Glutamatergic neuron (in vitro differentiated cells): ENCODE measurements around the gene ADAM8. TPM values are rescaled to one million over a fixed set of nuclear protein-coding genes. Genes with fewer than 3 reads are reported as not detected.

ENCODE experiments used
- DNase-seq: peaks from one replicate; pipeline ENCODE4 v3.0.0; 2022
- H3K27ac Mint-ChIP-seq: one replicate; pipeline ENCODE4 v1.8.0; 2020; ENCODE audit warnings: mild to moderate bottlenecking, mixed read lengths, inconsistent platforms; ENCODE audit not compliant: unreplicated experiment
- H3K27me3 Mint-ChIP-seq: one replicate; pipeline ENCODE4 v1.8.0; 2020; ENCODE audit warnings: mild to moderate bottlenecking, moderate library complexity, mixed read lengths, inconsistent platforms; ENCODE audit not compliant: unreplicated experiment
- H3K36me3 Mint-ChIP-seq: one replicate; pipeline ENCODE4 v1.8.0; 2020; ENCODE audit warnings: mild to moderate bottlenecking, mixed read lengths, inconsistent platforms; ENCODE audit not compliant: unreplicated experiment
- H3K4me1 Mint-ChIP-seq: one replicate; pipeline ENCODE4 v1.8.0; 2020; ENCODE audit warnings: mild to moderate bottlenecking, low read depth, mixed read lengths, inconsistent platforms; ENCODE audit not compliant: unreplicated experiment
- H3K4me3 Mint-ChIP-seq: one replicate; pipeline ENCODE4 v1.8.0; 2020; ENCODE audit warnings: mild to moderate bottlenecking, mixed read lengths, inconsistent platforms; ENCODE audit not compliant: unreplicated experiment
- H3K9me3 Mint-ChIP-seq: one replicate; pipeline ENCODE4 v1.8.0; 2020; ENCODE audit warnings: mild to moderate bottlenecking, moderate library complexity, mixed read lengths, inconsistent platforms; ENCODE audit not compliant: unreplicated experiment
- total RNA-seq: library from RNA; stranded (reverse); fragmentation: NEBNext Ultra II Directional; extraction: Animal tissue kit (Norgen Biotek cat#: 25700); gene quantifications from one replicate; pipeline ENCODE4 v1.2.1, GENCODE V29; 2021; ENCODE audit not compliant: unreplicated experiment
- TF ChIP-seq, protein P1 (sequence below): fragments of 200-600 bp; sonication (generic); IDR thresholded peaks from one replicate; pipeline ENCODE4 v1.5.0; 2021; ENCODE audit not compliant: partially characterized antibody, unreplicated experiment

ADAM8 gene
- total RNA-seq, 1 donor from 2014 or later = 5.4 TPM

GRCh38 chr10:133279326-133280226 lies 2.9 kb upstream of the ADAM8 start:
- Mint-ChIP-seq H3K27ac (no peak overlapping the region), H3K4me1 (peaks cover 6% of the 10 kb centered on the region), H3K4me3 (no peak overlapping the region), H3K27me3 (peaks cover 3% of the 10 kb centered on the region), H3K36me3 (no peaks in the 10 kb centered on the region), H3K9me3 (no peaks in the 10 kb centered on the region)
- DNase-seq = no peak
- TF ChIP-seq, protein P1, sequence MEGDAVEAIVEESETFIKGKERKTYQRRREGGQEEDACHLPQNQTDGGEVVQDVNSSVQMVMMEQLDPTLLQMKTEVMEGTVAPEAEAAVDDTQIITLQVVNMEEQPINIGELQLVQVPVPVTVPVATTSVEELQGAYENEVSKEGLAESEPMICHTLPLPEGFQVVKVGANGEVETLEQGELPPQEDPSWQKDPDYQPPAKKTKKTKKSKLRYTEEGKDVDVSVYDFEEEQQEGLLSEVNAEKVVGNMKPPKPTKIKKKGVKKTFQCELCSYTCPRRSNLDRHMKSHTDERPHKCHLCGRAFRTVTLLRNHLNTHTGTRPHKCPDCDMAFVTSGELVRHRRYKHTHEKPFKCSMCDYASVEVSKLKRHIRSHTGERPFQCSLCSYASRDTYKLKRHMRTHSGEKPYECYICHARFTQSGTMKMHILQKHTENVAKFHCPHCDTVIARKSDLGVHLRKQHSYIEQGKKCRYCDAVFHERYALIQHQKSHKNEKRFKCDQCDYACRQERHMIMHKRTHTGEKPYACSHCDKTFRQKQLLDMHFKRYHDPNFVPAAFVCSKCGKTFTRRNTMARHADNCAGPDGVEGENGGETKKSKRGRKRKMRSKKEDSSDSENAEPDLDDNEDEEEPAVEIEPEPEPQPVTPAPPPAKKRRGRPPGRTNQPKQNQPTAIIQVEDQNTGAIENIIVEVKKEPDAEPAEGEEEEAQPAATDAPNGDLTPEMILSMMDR = no peak

DNA sequence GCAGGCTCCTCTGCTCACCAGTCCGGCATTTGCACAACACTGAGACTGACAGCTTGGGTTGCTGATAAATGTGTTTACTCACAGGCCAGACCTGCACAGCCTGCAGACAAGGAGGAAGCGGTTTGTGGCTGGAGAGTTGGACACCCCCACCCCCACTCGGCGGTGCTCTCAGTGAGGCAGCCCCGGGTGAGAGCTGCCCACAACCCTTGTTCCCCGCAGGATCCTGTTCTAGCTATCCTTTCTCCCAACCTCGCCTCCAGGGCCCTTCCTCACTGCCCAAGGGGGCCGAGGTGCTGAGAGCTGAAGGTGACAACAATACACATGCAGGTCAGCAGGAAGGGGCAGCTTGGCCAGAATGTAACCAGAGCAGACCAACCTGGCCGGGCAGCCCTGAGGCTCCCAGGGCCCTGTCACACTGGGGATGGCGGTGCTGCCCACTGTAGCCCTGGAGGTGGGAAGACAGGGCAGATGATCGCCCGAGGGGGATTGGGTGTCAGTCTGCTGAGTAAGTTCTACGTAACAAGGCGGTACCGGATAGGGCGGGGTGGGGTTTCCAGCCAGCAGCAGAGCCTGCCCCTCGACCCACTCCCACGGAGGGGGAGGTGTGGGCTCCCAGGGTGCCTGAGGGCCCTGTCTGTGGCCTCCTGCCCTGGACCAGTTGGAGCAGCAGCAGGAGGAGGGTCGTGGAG lies 2.1 kb upstream of the ADAM8 start:
- H3K9me3 Mint-ChIP-seq = no peaks in the 10 kb centered on the region
- peak overlapping the region; percentile 64 for H3K27ac Mint-ChIP-seq
- no peak overlapping the region for H3K4me3 Mint-ChIP-seq
- peaks cover 2% of the 10 kb centered on the region for H3K27me3 Mint-ChIP-seq
- TF ChIP-seq, protein P1 = no peak
- peaks cover 6% of the 10 kb centered on the region for H3K4me1 Mint-ChIP-seq
- DNase-seq = no peak
- no peaks in the 10 kb centered on the region for H3K36me3 Mint-ChIP-seq

DNA sequence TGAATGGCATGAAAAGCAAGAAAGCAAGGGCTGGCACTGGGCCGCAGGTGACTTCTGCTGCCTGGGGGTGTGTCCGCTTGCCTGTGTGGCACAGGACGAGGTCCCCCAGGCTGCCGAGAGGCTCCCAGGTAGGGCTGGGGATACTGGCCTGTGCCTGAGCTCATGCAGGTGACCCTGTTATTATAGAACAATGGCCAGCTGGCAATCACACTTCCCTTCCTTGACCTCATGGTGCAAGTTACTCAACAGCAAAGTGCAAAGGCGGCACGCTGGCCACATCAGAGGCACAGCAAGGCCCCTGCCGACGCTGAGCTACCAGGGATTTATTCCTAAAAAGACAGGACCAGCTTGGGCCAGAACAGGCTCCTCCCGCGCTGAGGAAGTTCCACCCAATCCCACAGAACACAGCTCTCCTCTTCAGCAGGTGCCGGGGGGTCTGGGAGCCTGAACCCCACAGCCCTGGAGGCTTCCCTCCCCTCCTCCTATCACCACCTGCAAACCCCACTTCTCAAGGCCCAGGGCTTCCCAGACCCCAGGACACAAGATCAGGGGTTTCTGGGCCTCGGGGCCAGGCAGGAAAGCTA lies 1.4 kb upstream of the ADAM8 start:
- TF ChIP-seq, protein P1 = no peak
- Mint-ChIP-seq H3K27me3 (peaks cover 2% of the 10 kb centered on the region), H3K4me1 (peaks cover 6% of the 10 kb centered on the region), H3K4me3 (no peak overlapping the region), H3K27ac (peak overlapping the region; percentile 64), H3K9me3 (no peaks in the 10 kb centered on the region), H3K36me3 (no peaks in the 10 kb centered on the region)
- DNase-seq = no peak

DNA sequence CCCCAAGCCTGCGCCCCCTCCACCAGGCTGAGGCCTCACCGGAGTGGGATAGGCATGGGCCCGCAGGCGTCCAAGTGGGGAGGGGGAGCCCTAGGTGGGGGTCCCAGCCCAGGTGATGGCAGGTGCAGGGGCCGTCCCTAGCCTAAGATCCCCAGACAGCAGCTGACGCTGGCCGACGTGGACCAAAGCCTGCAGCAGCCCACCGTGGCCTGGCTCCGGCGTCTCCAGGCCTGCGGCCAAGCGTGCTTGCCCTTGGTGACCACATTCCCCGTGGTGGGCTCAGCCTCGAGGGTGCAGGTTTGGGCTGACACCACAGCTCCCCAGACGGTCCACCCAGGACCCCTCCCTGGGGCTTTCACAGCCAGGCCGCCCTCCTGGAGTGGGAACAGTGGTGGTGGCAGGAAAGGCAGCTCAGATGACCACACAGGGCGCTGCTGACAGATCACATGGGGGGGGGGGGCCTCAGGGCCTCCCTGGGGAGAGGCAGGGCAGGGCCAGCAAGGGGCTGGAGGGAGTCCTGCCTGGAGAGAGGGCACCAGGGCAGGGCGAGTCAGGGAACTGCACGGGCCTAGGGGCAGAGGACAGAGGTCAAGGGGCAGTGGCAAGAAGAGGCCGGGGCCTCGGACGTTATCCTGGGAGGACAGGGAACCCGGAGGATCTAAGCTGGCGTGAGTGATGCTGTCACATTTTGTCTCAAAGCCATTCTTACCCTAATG lies 767 bp upstream of the ADAM8 start:
- no peak for DNase-seq
- TF ChIP-seq, protein P1 = no peak
- Mint-ChIP-seq H3K9me3 (no peaks in the 10 kb centered on the region), H3K4me1 (peaks cover 6% of the 10 kb centered on the region), H3K4me3 (no peak overlapping the region), H3K27ac (no peak overlapping the region), H3K36me3 (no peaks in the 10 kb centered on the region), H3K27me3 (peaks cover 2% of the 10 kb centered on the region)
